NCI-H460 (cell line): ENCODE results near the gene NRAS. TPM values are rescaled to one million over a fixed set of nuclear protein-coding genes. Genes with fewer than 3 reads are reported as not detected.

ENCODE experiments used
- DNase-seq: peaks from one replicate; pipeline ENCODE4 v3.0.0-alpha.2; 2016; ENCODE audit warnings: low read depth; ENCODE audit errors: extremely low read depth
- small RNA-seq, 2 experiments: library from RNA; depleted of rRNA; stranded (forward); fragments of <200 nt; gene quantifications; one replicate each; pipeline ENCODE3, GENCODE V24; 2014
- total RNA-seq: library from RNA; depleted of rRNA; stranded (reverse); fragments of >200 nt; shearing (Covaris generic); gene quantifications from 2 replicates; pipeline ENCODE4 v1.2.3, GENCODE V29; 2014; rRNA removed

The NRAS gene
- total RNA-seq, 1 experiment from 2014 or later, result 68.4 TPM

DNA sequence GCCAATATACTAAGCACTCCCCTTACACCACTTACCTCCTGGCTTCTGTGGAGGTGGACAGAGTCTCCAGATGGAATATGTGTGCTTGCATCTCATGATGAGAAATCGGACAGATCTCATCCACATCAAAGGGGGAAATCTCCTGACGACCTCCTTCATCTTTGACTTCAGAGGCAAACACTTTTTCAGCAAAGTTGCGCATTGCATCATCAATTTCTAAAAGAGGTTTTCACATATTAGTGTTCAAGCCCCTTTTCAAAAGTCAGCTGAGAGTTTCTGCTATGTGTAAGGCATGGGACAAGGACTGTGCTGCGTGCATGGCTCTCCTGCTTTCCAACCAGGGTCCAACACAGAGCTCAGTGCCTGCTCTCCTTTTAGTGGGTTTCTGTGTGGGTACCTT, 28.0 kb downstream of the NRAS start:
- no peak for DNase-seq

GRCh38 chr1:114685851-114686250, 30.7 kb downstream of the NRAS start:
- no peak for DNase-seq

DNA sequence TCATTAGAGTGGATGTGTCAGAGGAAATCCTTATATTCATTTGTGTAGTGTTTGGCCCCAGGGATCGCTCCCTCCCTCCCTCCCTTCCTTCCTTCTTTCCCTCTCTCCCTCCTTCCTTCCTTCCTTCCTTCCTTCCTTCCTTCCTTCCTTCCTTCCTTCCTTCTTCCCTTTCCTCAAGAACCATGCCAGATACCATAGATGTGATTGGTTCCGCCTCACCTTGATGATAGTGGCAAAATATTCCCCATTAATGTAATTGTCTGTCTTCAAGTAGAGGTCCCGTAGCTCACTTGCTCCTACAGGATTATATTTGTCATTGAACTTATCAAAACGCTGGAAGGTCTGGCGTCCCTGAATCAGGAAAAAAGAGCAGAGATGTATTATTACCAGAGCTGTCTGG, 38.9 kb downstream of the NRAS start:
- DNase-seq, result no peak

DNA sequence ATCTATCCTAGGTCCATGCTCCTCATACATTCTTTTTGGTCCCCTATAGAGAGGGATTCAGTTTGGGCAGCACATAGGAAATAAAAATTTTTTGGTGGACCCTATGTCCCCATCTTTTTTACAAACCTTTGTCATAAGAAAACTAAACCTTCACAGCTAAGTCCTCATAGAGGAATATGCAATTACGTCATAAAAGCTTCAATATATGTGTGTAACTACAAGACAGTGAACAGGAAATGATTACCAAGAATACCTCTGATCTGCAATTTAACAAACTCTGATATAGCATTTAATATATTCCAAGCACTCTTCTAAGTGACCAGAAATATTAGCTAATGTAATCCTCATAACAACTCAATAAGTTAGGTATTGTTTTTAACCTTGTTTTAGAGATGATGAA, 40.5 kb downstream of the NRAS start:
- no peak for DNase-seq

DNA sequence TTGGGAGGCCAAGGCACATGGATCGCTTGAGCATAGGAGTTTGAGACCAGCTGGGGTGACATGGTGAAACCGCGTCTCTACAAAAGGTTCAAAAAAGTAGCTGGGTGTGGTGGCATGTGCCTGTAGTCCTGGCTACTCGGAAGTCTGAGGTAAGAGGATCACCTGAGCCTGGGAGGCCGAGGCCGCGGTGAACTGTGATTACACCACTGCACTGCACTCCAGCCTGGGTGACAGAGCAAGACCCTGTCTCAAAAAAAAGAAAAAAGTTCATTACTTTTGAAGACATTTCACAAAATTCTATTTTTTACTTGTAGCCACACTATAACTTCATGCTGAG, 44.7 kb downstream of the NRAS start:
- no peak for DNase-seq

DNA sequence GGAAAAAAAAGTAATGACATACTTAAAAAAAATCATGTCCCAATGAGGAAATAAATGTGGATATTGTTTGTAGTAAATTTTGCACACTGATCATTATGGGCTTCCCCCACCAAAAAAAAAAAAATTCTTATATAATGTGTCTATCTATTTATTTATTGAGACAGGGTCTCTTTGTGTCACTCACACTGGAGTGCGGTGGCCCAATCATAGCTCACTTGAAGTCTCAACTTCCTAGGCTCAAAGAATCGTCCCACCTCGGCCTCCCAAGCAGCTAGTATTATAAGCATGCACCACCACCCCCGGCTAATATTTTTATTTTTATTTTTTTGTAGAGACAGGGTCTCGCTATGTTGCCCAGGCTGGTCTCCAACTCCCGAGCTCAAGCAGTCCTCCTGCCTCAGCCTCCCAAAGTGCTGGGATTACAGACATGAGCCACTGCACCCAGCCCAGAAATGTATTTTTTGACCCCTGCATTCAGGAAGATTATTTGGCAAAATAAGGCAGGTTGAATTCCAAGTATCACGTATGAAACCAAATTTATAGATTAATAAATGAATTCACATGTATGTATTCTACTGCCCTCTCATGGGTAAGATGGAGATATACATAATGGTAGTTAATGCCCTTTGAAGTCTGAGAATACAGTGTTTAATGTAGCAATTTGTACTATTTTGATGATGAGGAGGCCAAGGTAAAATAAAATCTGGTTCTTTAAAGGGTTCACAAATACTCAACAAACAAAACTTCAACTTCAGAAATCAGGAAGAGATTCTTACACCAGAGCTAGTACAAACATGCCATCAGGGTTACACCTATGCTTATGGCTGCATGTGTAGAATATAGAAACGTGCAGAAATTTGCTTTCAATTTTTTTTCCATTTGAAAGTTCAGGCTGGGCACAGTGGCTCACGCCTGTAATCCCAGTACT, 45.3 kb downstream of the NRAS start:
- no peak for DNase-seq

DNA sequence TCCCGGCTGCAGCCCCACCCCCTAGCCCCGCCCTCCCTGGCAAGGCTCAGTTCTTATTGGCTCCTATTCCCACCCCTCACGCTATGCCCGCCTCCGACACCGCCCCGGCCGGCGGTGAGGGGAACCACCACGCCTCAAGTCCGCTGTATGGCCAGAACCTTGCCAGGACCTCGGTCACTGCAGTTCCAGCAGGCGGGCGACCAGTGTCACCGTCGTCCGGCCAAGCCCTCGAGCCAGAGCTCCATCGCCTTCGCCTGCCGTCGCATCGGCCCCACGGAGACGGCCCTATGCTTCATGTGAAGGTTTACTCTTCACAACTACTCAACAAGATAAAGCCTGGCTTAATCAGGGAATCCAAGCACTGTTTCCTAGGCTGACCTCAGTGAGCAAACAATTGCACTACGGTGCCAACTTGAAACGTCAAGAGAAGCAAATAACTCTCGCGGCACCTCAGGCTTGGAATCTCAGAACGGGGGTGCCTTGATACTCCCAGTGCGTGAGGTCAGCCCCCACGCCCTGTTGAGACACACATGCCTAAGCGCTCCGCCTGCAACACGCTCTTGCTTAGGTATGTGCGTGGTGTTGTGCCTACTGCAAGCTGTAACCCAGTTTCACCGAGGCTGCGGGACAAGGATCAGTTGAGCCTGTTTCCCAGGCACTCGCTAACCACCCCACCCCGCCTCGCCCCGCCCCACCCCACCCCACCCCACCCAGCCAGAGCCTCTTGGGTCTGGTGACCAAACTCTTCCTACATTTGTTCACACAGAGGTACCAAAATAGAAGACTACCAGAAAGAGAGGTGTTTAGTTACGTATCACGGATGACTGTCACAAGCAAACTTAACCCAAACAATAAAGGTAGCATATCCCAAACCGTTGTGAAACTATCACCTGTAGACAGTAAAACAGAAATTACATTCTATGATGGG, 46.2 kb downstream of the NRAS start:
- peak; percentile 85 for DNase-seq

- DNase-seq, result no peak
Measured at GRCh38 chr1:114669562-114670082, 46.9 kb downstream of the NRAS start, which contains the start of gene DENND2C. Gene DENND2C (minus strand): TSS chr1:114670049. CDS start chr1:114625984, 44,065 bp downstream.

DNA sequence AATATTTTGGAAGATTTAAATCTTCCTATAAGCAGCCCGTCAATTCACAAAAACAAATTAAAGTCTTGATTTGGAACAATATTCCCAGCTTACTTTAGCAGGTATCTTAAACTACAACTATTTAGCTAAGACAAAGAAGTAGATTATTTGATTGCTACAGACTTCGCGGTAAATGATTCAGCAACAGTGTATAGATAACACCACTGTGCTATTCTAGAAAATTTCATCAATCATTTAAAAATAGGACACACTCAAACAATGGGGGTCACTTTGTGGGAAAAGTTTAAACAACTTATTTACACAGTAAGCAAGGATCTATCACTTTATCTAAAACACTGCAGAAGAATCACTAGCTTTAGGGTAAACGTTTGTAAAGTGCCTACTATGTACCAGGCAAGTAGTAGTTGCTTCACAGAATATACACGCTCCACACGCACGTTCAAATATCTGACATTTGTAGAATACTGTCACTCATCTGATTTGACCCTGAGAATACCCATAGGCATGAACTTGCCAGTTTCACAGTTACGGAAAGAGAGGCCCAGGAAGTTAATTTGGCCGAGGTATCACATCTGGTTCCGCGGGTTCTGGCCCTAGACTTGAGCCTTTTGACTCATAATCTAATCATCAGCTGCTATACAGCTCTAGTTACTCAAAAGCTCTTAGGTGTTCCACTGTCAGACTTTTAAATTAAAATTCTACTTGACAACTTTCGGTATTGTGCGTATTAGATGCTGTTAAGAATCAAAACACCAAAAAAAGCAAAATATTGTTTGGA, 47.6 kb downstream of the NRAS start:
- peak; percentile 13 for DNase-seq

DNA sequence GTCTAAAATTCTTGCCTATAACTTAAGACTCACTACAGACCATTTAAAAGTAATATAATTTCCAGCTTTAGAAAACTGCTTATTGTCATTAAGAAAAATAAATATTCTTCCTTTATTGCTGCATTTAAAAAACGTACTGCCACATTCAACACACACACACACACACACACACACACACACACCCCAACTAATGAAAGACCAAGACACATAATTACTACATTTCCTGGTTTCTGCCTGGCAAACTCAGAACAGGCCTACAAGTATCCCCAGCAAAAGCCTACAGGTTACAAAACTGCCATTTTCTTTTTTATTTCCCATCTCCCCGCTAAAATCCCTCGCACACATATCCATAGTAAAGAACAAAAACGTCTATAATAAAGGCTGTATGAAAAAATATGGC, 48.2 kb downstream of the NRAS start:
- no peak for DNase-seq

GRCh38 chr1:114666954-114667353, 49.6 kb downstream of the NRAS start:
- DNase-seq, result no peak

GRCh38 chr1:114660238-114660637, 56.3 kb downstream of the NRAS start:
- no peak for DNase-seq

Small RNAs within 50 kb of the gene (small RNA-seq; reads per million reads assigned to genes)
- 0 reads per million in 2 experiments for gene RN7SL432P
- 0 to 0.18 reads per million in 2 experiments for gene RNY1P13

Other genes starting within 250 kb of the NRAS start
- gene TRIM33, start 205.6 kb downstream of the NRAS start, total RNA-seq, result 15.2 and 18.4 TPM in 2 replicates
- gene BCAS2, start 135.2 kb downstream of the NRAS start, total RNA-seq, result 34.9 and 36.2 TPM in 2 replicates
- 1.9 and 3.1 TPM in 2 replicates for gene DENND2C, start 46.7 kb downstream of the NRAS start, total RNA-seq
- not detected in 2 replicates for gene AMPD1, start 21.2 kb downstream of the NRAS start, total RNA-seq
- gene CSDE1, start 41.2 kb upstream of the NRAS start, total RNA-seq, result 300 and 328 TPM in 2 replicates
- 58.1 and 59.0 TPM in 2 replicates for gene SIKE1, start 63.9 kb upstream of the NRAS start, total RNA-seq
- not detected in 2 replicates for gene SYCP1, start 138.1 kb upstream of the NRAS start, total RNA-seq